ENCODE results near the gene KCNIP3. TPM values are rescaled to one million over a fixed set of nuclear protein-coding genes. Genes with fewer than 3 reads are reported as not detected.
A peak's percentile ranks its signal among the peaks of the same experiment; 100 is the strongest.
"Not testable (repeated sequence)": the region's sequence is repeated elsewhere in the genome, so short reads cannot be mapped to it uniquely, and the experiment has no call there.

The KCNIP3 gene
- polyA plus RNA-seq, 3 donors from 2014 or later: not detected

GRCh38 chr2:95389245-95390119, 92.3 kb downstream of the KCNIP3 start:
- H3K27me3 Mint-ChIP-seq (ENCODE audit: low read depth in 3 of 3): peaks cover 0 to 2% (median 2%) of the 10 kb centered on the region in 3 donors
- H3K27ac Mint-ChIP-seq: no peak overlapping the region
- H3K4me1 Mint-ChIP-seq: no peaks in the 10 kb centered on the region
- H3K4me3 Mint-ChIP-seq: no peak overlapping the region
- no peaks in the 10 kb centered on the region for H3K36me3 Mint-ChIP-seq
- H3K9me3 Mint-ChIP-seq: no peaks in the 10 kb centered on the region
- DNase-seq: peak; percentile 4 to 14 (median 14)

- Mint-ChIP-seq H3K27me3 (ENCODE audit: low read depth in 3 of 3) (peaks cover 1 to 2% (median 2%) of the 10 kb centered on the region in 3 donors), H3K27ac (no peak overlapping the region), H3K4me3 (no peak overlapping the region), H3K4me1 (no peaks in the 10 kb centered on the region), H3K9me3 (no peaks in the 10 kb centered on the region), H3K36me3 (no peaks in the 10 kb centered on the region)
- DNase-seq: no peak
Measured at GRCh38 chr2:95390272-95390880, 93.2 kb downstream of the KCNIP3 start.

DNA sequence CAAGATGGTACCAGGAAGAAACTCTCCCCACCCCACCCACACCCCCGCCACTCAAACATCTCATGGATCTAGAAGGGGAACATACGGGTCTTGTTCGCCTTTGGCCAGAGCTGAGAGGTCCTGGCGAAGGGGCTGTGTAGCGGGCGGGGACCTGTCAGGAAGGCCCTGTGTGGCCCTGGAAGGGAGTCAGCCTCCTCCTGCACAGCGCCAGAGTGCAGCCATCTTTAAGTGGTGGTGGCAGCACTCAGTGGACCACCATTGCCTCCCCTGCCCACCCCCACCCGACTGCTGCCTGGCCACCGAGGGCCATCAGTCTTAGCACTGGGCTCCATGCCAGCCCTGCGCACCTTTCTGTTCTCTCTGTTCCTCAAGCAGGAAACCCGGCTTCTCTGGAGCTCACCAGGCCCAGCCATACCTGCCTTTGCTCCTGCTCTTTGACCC, 93.8 kb downstream of the KCNIP3 start:
- Mint-ChIP-seq H3K4me3 (no peak overlapping the region), H3K36me3 (no peaks in the 10 kb centered on the region), H3K9me3 (no peaks in the 10 kb centered on the region), H3K27ac (no peak overlapping the region), H3K4me1 (no peaks in the 10 kb centered on the region), H3K27me3 (ENCODE audit: low read depth in 3 of 3) (peaks cover 1 to 2% (median 2%) of the 10 kb centered on the region in 3 donors)
- no peak for DNase-seq

- DNase-seq: no peak
- no peak overlapping the region for H3K27ac Mint-ChIP-seq
- H3K4me3 Mint-ChIP-seq: no peak overlapping the region
- no peaks in the 10 kb centered on the region for H3K9me3 Mint-ChIP-seq
- no peaks in the 10 kb centered on the region for H3K36me3 Mint-ChIP-seq
- peaks cover 1 to 2% (median 2%) of the 10 kb centered on the region in 3 donors for H3K27me3 Mint-ChIP-seq (ENCODE audit: low read depth in 3 of 3)
- H3K4me1 Mint-ChIP-seq: no peaks in the 10 kb centered on the region
Measured at GRCh38 chr2:95391641-95392310, 94.6 kb downstream of the KCNIP3 start.

DNA sequence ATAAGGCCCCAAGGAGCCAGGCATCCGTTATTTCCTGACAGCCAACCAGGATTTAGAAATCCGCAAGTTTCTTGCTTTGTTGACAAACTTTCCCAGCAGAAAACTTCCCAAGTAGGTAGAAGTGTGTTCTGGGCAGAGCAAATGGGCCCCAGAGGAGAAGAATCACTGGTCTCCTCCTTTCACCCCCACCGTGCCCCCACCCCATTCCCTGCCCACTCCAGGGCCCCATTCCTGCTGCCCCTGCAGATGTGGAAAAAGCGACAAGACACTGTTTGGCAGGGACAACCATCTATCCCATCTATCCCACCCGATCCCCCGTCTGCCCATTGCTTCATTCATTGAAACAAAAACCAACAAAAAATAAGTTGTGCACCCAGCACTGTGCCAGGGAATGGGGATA, 95.2 kb downstream of the KCNIP3 start:
- H3K27ac Mint-ChIP-seq: no peak overlapping the region
- no peak overlapping the region for H3K4me3 Mint-ChIP-seq
- no peaks in the 10 kb centered on the region for H3K36me3 Mint-ChIP-seq
- no peaks in the 10 kb centered on the region for H3K4me1 Mint-ChIP-seq
- no peaks in the 10 kb centered on the region for H3K9me3 Mint-ChIP-seq
- H3K27me3 Mint-ChIP-seq (ENCODE audit: low read depth in 3 of 3): peaks cover 1 to 2% (median 2%) of the 10 kb centered on the region in 3 donors
- DNase-seq: no peak

DNA sequence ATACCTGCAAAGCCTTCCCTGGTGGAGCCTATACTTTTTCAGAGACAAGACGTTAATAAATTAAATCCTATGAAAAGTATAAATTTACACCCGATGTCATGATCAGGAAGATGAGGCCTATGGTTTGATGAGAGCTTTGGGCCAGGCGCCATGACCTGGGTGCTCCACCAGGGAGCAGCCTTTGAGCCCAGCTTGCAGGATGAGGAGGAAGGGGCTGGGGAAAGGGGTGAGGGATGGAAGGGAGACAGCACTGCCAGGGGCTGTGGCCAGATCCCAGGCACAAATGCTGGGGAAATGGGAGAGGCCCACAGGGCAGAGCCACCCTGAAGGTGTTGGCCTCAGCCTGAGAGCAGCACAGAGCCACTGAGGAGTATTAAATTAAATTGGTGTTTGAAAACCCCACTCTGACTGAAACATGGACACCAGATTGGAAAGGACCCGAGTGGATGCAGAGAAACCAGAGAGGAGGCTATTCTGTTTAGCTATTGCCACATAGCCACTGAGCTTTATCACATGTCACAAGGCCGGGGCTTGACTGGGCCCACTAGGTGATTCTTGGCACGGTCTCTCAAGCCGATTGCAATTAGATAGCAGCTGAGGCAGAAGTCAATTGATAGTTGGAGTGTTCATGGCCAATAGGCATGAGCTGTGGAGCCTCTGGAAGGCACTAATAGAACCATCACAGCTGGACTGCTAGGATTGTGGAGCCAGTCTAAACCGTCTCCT, 95.7 kb downstream of the KCNIP3 start:
- Mint-ChIP-seq H3K36me3 (no peaks in the 10 kb centered on the region), H3K27ac (no peak overlapping the region), H3K9me3 (no peaks in the 10 kb centered on the region), H3K4me1 (no peaks in the 10 kb centered on the region), H3K4me3 (no peak overlapping the region), H3K27me3 (ENCODE audit: low read depth in 3 of 3) (peaks cover 1 to 4% (median 2%) of the 10 kb centered on the region in 3 donors)
- no peak for DNase-seq

- Mint-ChIP-seq H3K27ac (no peak overlapping the region), H3K4me3 (no peak overlapping the region), H3K36me3 (no peaks in the 10 kb centered on the region), H3K4me1 (no peaks in the 10 kb centered on the region), H3K27me3 (ENCODE audit: low read depth in 3 of 3) (peaks cover 1 to 4% (median 2%) of the 10 kb centered on the region in 3 donors), H3K9me3 (no peaks in the 10 kb centered on the region)
- DNase-seq: no peak
Measured at GRCh38 chr2:95393901-95394300, 96.8 kb downstream of the KCNIP3 start.

DNA sequence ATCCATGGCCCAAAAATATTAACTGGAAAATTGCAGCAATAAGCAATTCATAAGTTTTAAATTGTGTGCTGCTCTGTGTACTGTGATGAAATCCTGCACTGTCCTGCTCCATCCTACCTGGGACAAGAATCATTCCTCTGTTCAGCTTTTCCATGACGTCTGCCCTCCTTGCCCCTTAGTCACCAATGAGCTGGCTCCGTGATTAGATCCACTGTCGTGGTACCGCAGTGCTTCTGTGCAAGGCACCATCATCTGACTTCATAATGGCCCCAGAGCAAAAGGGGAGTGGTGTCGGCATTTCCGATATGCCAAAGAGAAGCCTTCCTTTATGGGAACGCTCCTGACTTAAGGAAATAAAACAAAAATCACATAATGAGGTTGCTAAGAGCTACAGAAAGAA, 101.9 kb downstream of the KCNIP3 start:
- no peak overlapping the region for H3K27ac Mint-ChIP-seq
- peaks cover 0 to 4% (median 3%) of the 10 kb centered on the region in 3 donors for H3K27me3 Mint-ChIP-seq (ENCODE audit: low read depth in 3 of 3)
- no peak overlapping the region for H3K4me3 Mint-ChIP-seq
- peaks cover 26 to 30% of the 10 kb centered on the region in 2 donors for H3K4me1 Mint-ChIP-seq
- DNase-seq: no peak
- H3K9me3 Mint-ChIP-seq: no peaks in the 10 kb centered on the region
- no peaks in the 10 kb centered on the region for H3K36me3 Mint-ChIP-seq

DNA sequence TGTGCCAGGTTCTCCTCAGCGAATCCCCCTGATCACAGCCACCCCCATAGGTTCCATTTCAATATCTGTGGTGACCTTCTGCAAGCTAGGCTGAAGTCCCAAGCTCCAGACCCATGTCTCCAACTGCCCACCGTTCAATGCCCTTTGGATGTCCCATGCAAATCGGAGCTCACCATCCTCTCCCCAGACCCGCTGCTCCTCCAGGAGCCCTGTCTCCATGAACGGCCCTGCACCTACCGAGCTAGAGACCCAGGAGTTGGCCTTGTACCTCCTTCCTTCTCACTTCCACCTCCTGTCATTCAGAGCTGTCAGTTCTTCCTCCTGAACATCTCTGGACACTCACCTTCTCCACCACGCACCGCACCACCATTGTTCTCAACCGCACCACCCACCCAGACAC, 104.3 kb downstream of the KCNIP3 start:
- Mint-ChIP-seq H3K27ac (peak overlapping the region; percentile 91 to 97 (median 94)), H3K9me3 (no peaks in the 10 kb centered on the region), H3K4me1 (peaks cover 28 to 31% of the 10 kb centered on the region in 2 donors), H3K36me3 (no peaks in the 10 kb centered on the region), H3K4me3 (peak overlapping the region; percentile 96 to 99 (median 97)), H3K27me3 (ENCODE audit: low read depth in 3 of 3) (peaks cover 0 to 4% (median 2%) of the 10 kb centered on the region in 3 donors)
- no peak for DNase-seq

DNA sequence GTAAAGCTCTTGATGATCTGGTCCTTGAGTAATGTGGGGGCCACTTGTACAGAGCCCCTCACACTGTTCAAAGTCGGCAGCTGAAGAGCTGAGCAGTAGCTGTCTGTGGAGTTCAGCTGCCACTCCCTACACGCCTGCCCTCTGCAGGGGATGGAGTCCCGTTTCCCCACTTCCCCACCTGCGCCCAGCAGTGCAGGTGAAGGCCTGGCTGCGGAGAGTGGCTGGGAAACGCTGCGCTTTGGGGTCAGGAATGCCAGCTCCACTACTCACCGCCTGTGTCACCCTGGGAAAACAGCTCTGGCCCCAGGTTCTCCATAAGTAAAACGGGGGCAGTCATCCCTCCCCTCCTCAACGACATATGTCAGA, 104.8 kb downstream of the KCNIP3 start:
- not testable (repeated sequence) for DNase-seq; H3K27me3 Mint-ChIP-seq (ENCODE audit: low read depth in 3 of 3); H3K36me3 Mint-ChIP-seq; H3K9me3 Mint-ChIP-seq
- Mint-ChIP-seq H3K4me1 (peaks cover 28 to 31% of the 10 kb centered on the region in 2 donors), H3K27ac (peak overlapping the region; percentile 91 to 97 (median 94)), H3K4me3 (peak overlapping the region; percentile 96 to 99 (median 97))

DNA sequence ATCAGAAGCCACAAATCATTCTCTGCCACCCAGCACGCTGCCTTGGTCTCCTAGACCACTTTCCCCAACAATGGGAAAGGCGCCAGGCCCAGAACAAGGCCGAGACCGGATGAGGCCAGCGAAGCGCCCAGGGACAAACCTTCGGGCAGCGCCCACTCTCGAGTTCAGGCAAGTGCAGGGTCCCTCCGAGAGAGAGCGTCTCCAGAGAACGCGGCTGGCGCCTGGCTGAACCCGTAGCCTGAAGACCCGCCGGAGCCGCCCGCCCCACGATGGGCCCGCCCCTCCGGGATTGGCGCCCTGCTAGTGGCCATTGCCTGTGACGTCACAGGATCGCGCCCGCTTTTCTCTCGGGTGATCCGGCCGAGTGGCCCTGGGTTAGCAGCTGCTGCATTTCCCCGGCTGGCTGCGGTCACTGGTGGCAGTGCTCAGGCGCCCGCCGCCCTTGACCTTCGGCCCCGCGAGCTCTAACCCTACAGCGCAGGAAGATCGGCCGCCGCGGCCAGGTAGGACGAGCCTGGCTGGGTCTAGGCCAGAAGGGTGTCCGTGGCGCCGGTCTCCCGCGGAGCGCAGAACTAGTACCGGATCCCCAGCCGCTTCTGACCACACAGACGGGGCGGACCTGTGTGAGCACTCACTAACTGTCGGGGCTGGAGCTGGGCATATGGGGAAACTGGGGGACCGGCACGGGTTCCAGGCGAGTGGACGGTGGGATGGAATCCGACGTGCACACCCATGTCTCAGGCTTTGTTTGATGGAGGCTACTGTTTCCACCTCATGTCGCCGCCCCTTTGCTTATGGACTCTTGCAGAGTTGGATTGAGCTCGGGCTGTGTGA, 105.4 kb downstream of the KCNIP3 start, which contains the start of gene FAHD2A:
Gene FAHD2A, plus strand, starts transcription at position 339 of the 834 bp plus-strand sequence. CDS start 2,851 bp downstream, outside the sequence.
- Mint-ChIP-seq H3K36me3 (peaks cover 0 to 3% (median 0%) of the 10 kb centered on the region in 3 donors), H3K27ac (peak within 1 kb of the TSS; percentile 91 to 97 (median 94)), H3K4me3 (peak within 1 kb of the TSS; percentile 96 to 99 (median 97)), H3K27me3 (ENCODE audit: low read depth in 3 of 3) (peaks cover 0 to 4% (median 2%) of the 10 kb centered on the region in 3 donors), H3K9me3 (no peaks in the 10 kb centered on the region), H3K4me1 (peaks cover 28 to 31% of the 10 kb centered on the region in 2 donors)
- DNase-seq: peak; percentile 90 to 93 (median 91)

- H3K27me3 Mint-ChIP-seq (ENCODE audit: low read depth in 3 of 3); H3K36me3 Mint-ChIP-seq; H3K9me3 Mint-ChIP-seq: not testable (repeated sequence)
- peak in 2 of 3 donors; percentile 15 to 21 for DNase-seq
- peak overlapping the region; percentile 91 to 97 (median 94) for H3K27ac Mint-ChIP-seq
- peaks cover 28 to 31% of the 10 kb centered on the region in 2 donors for H3K4me1 Mint-ChIP-seq
- H3K4me3 Mint-ChIP-seq: peak overlapping the region; percentile 96 to 99 (median 97)
Measured at GRCh38 chr2:95403204-95403721, 106.1 kb downstream of the KCNIP3 start.
